GM11168 (cell line): ENCODE results near the gene ANO1.

Source experiments
- in situ Hi-C: fragments of 300-500 bp; cut with MboI; formaldehyde crosslinking; loops from one replicate; pipeline ENCODE4 v1.12.0; 2022; ENCODE audit warnings: low sequenced_read_pairs; ENCODE audit not compliant: unreplicated experiment

The ANO1 gene

GRCh38 chr11:70156291-70157037 lies 78.3 kb downstream of the ANO1 start:
- in situ Hi-C loops: no loop called here

DNA sequence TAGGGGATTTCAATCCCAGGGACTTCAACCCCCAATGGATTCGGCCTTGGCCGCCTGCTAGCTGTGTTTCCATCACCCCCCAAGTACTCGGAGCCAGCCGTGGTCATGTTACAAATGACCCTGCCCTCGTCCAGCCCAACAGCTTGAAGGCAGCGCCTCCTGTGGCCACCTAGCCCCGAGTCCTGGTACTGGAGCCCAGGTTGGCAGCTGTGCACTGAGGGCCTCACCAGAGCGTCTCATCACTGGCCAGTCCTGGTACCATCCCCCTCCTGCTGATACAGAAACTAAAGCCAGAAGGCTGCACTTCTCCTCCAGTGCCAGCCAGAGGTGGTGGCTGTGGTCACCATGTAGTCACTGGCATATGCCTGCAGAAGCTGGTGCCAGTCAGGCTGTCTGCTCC lies 80.1 kb downstream of the ANO1 start:
- in situ Hi-C loops: no loop called here

DNA sequence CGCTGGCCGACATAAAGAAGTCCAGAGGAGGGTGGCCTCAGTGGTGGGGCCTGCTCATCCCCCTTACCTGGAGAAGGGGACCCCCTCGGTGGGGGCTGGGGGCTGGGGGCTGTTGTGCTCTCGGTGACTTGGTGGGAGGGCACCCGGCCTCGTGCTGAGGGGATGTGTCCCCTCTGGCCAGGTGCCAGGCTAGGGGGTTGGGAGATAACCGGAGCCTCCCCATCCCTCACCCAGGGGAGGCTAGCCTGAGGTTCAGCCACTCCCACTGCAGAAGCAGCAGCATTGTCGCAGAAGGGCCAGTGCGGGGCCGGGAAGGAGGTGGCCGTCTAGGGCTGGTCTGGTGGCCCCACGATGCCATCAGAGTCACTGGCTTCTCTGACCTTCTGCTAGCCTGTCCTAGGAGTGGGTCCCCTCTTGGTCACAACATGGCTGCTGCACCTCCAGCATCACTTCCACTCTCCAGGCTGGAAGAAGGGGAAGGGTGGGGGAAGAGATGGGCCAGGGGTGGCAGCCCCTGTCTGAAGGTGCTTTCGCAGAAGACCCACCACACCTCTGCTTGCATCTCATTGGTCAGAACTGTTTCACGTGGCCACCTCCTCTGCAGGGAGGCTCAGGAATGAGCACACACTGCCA lies 80.8 kb downstream of the ANO1 start:
- in situ Hi-C loops: no loop called here

DNA sequence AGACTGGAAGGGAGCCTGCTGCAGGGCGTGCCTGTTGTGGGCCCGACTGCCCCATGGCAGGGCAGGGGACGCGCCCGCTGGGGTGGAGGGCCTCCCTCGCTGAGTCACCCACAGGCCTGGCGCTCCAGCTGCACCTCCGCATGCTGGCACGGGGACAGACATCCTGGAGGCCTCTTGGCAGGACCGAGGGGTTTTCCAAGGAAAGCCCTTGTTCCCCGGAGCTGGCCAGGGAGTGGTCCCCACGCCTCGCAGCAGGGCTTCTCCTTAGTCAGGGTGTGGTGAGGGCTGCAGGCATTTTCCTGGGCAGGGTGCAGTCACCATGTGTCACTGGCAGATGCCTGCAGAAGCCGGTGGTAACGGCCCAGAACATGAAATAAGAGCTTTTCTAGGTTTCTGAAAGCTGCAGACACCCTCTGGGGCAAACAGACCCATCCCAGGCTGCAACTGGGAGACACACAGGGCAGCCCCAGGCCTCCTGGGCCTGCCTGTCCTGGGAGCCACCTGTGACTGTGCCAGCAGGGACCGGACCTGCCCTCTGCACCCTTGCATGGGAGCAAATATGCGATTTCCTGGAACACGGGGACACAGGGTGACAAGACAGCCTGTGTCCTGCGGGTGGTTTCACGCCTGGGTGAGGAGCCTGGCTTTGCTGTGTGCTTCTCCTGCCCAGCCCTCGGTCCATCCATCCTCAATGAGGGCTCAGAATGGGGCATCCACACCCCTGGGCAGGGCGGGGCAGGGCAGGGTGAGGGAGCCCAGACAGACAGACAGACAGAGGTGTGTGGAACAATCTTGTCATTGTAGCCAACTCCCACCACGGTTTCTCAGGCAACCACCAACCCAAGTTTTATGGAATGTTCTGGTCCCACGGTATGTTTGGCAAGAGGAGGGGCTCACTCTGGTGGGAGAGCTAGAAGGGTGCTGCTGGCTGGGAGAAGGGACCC lies 81.8 kb downstream of the ANO1 start:
- in situ Hi-C loops: no loop called here

DNA sequence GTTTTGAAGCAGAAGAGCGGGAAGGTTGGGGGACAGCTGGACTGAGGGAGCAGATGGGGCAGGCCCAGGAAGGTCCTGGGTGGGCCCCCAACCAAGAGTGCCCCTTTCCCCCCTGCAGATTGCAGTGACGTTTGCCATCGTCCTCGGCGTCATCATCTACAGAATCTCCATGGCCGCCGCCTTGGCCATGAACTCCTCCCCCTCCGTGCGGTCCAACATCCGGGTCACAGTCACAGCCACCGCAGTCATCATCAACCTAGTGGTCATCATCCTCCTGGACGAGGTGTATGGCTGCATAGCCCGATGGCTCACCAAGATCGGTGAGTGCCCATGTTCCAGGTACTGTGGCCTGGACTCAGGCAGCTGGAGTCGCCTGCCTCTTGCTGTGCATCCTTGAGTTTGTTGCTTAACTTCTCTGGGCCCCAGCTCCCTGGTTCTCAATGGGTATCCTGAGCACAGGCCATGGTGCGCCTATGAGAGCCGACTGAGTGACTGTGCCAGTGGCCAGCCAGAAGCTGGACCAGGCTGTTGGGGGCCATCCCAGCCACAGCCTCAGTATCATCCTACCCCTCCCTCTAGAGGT lies 83.0 kb downstream of the ANO1 start:
- in situ Hi-C loops: no loop called here

- in situ Hi-C loops: no loop called here
These were observed 86.6 kb downstream of the ANO1 start for GRCh38 chr11:70164705-70165104.

- in situ Hi-C loops: no loop called here
These were observed 89.0 kb downstream of the ANO1 start for GRCh38 chr11:70167120-70167519.

GRCh38 chr11:70167723-70168404 lies 89.7 kb downstream of the ANO1 start:
- in situ Hi-C loops: no loop called here

- in situ Hi-C loops: no loop called here
These were observed 90.3 kb downstream of the ANO1 start for GRCh38 chr11:70168405-70168754.

DNA sequence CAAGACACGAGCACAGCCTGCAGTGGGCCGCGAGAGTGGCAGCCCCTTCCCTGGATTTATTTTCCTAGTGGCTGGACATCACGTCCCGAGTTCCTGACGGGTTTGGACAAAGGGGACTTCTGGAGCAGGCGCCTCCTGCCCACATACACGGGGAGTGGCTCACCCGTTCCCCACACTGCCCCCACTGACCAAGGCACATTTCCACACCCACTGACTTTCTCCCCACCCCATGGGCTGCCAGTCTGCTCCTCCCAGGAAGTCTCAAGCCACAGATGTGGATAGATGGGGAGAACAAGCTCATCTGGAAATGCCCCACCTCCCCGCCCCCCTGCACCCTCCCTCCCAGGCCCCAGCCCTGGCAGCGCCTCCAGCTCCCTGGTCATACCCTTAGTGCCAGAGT lies 91.0 kb downstream of the ANO1 start:
- in situ Hi-C loops: no loop called here

- in situ Hi-C loops: no loop called here
These were observed 91.5 kb downstream of the ANO1 start for GRCh38 chr11:70169632-70170031.

DNA sequence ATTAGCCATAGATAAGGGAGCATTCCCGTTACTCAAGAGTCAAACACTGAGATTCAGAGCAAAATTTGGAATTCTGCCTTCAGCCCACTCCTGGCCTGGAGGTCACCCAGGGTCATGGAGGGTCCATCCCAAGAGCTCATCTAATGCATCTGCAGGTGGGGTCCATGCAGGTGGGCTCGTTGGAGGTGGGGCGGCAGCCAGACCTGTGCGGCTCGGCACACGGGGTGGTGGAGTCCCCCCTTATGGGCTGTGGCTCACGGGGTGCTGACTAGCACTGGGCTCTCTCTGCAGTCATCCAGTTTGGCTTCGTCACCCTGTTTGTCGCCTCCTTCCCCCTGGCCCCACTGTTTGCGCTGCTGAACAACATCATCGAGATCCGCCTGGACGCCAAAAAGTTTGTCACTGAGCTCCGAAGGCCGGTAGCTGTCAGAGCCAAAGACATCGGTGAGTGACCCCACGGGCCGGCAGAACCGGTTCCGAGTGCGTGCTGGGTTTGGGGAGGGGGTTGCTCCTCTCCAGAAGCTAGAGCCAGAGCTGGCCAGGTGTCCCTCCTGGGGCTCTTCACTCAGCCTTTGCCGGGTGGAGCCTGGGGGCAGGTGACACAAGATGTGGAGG lies 92.6 kb downstream of the ANO1 start:
- in situ Hi-C loops: no loop called here

GRCh38 chr11:70173018-70173417 lies 94.9 kb downstream of the ANO1 start:
- in situ Hi-C loops: no loop called here

DNA sequence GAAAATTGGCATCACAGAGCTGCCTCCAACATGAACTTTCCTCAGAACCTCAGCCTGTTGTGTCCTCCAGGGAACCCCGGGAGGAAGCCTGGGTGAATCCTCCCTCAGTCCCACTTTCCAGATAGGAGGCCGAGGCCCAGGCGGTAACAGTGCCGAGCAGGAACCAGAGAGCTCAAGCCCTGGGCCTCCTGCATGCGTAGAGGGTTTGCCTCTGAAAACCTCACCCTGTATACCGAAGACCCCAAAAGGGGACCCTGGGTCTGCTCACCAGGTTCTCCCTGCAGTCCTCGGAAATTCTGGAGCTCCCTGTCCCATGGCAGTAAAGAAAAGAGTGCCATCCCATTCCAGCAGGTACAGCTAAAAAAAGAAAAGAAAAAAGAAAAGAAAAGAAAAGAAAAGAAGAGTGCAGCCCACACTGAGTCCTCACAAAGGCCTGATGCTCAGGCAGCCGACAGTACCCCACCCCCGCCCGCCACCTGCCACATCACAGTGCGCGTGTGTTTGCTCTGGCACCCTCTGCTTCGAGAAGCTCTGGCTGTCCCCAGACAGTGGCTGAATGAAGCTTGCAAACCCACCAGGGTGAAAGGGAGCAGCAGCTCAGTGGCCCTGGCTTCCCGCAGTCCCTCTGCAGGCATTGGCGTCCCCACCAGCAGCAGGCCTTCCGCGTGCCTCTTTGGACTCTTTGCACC lies 96.6 kb downstream of the ANO1 start:
- in situ Hi-C loops: loop anchor here (25.0 kb wide), 1 partner anchor 487 kb away; the partner anchor contains the start of gene LTO1

- in situ Hi-C loops: loop anchor here (25.0 kb wide), 1 partner anchor 488 kb away; the partner anchor contains the start of gene LTO1
These were observed 97.2 kb downstream of the ANO1 start for GRCh38 chr11:70175236-70175698.

DNA sequence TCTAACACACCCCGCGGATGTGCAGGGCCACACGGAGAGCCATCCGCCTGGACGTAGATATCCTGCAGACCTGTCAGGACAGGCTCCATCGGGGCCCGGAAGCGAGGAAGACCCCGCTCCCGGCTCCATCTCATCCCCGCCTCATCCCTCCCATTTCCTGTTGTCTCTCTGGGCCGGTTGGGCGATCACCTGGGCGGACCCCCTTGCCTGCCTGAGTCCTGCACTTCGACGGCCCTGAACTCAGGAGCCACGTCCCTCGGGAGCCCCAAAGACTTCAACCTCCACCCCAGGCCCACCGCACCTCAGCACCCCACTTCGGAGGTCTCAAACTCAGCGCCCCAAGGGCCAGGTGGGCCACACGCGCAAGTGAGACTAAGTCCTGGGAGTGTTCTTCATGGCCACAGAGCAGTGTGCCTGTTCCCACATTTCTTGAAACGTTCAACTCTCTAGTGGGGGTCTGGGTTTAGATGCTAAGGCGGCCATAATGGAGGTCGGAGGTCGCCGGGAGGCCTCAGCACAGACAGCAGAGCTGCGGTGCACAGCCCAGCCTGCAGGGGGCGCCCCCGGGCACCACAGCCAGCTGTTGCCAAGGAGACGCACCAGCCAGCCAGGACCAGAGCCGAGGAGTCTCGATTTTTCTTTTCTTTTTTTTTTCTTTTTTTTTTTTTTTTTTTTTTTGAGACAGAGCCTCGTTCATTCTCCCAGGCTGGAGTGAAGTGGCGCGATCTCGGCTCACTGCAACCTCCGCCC lies 99.0 kb downstream of the ANO1 start:
- in situ Hi-C loops: loop anchor here (25.0 kb wide), 1 partner anchor 490 kb away; the partner anchor contains the start of gene LTO1

DNA sequence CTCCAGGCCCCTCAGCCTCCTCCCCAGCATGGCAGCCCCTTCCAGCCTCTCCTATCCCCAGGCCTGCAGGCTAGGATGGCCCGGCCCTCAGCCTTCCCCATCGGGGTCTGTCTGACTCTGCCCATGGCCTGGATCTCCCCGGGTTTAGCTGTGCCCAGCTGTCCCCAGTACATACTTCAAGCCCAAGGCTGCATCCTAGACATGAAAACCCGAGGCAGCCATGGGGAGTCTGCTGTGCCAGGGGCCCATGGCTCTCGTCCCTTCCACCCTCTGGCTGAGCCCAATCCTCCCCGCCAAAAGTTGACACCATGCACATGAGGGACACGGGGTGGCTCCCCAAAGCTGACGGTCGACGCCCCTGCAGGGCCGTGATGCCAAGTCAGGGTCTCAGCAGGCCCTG lies 102.8 kb downstream of the ANO1 start:
- in situ Hi-C loops: loop anchor here (5.0 to 25.0 kb wide), 2 partner anchors 259 to 494 kb away; partner anchors contain the start of gene LTO1

- in situ Hi-C loops: loop anchor here (5.0 to 25.0 kb wide), 2 partner anchors 260 to 495 kb away; partner anchors contain the start of gene LTO1
These were observed 104.1 kb downstream of the ANO1 start for GRCh38 chr11:70182266-70182665.
